EL (cell line): ENCODE results near the gene SF1.

Experiments
- DNase-seq: peaks from one replicate; pipeline ENCODE4 v3.0.0-alpha.2; 2016

Gene SF1

DNA sequence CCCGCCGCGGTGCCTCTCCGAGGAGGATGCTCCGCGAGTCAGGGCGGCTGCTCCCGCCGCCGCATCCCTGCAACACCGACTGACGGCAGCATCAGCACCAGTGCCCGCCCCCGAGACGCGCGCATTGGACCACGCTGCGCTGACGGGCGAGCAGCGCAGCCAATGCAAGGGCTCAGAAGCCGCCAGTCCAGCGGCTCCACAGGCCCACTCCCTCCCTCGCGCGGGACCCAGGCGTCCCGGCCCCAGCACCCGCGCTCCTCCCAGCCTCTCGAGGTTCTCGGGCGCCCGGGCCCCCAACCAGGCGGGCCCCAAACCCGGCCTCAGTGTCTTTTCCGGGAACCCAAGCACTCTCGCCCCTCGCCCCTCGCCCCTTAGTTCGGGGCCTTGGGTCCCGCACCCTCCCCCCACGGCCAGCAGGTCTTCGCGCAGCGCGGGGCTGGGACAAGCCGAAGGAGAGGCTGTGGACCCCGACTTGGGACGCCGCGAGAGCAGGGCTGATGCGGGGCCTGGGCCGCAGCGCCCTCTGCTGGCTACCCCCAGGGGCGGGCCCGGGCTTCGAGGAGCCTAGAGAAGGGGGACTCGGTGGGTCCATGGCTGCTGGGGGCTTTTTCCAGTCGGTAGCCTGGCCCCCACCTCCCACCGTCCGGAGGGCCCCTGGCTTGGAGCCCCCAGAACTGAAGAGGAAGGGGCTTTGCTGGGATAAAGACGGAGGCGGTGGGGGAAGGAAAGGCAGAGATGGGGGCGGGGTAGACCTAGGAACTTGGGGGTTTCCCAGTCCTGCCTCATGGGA is 55.0 kb downstream of the SF1 start, which contains the start of gene NRXN2:
Gene NRXN2 (minus strand): TSS at position 81 of the 790 bp plus-strand sequence. CDS start 9,498 bp downstream, outside the sequence.
- DNase-seq = peak; percentile 82

DNA sequence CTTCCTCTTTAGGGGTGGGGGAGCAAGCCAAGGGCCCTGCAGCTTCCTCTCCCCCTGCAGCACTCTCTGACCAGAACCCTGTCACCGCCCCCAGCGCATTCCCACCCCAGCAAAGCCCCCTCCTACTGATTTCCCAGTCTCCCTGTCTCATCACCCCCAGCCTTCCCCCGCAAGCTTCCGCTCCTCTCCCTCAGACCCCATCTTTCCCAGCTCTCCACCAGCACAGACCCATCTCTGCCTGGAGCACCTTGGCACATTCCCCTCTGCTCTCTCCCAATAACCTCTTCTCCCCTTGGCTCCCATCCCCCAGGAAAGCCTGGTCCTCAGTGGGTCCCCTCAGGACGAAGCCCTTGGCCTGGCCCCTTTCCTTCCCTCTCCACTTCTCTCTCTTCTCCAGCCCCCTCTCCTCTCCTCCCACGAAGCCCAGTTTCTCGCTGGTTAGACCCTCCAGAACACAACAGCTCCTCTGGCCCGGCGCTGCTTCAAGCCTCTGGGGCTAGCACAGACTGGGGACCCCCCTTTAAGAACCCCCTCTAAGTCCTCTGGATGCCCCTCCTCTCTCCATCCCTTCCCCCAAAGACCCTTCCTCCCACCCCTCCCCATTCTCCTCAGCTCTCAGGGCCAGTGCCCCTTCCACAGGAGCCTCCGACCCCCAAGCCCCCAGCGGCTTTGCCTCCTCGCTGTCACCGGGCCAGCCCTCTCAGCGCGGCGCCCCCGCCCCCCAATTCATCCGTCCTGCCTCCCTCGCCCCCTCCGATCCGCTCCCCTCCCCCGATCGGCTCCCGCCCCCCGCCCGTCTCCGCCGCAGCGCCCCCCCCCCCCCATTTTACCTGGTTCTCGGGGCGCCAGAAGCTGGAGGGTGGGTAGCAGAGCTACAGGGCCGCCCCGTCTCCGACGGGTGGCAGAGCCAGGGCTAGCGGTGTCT is 55.9 kb downstream of the SF1 start:
- DNase-seq = no peak

DNA sequence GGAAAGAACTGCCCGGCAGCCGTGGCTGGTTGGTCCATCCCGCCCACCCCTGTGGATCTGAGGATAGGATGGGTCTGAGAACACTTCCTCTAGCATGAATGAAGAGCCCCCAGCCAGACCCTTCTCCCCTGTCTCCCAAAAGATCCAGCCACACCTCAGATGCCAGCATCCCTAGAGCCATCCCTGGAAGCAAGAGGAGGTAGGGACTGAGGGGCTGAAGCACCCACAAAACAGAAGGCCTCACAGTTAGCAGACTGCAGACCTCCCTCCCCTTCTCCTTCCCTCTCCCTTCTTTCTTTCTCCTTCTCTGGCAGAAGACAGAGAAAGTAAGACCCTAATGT is 57.0 kb downstream of the SF1 start:
- no peak for DNase-seq

DNA sequence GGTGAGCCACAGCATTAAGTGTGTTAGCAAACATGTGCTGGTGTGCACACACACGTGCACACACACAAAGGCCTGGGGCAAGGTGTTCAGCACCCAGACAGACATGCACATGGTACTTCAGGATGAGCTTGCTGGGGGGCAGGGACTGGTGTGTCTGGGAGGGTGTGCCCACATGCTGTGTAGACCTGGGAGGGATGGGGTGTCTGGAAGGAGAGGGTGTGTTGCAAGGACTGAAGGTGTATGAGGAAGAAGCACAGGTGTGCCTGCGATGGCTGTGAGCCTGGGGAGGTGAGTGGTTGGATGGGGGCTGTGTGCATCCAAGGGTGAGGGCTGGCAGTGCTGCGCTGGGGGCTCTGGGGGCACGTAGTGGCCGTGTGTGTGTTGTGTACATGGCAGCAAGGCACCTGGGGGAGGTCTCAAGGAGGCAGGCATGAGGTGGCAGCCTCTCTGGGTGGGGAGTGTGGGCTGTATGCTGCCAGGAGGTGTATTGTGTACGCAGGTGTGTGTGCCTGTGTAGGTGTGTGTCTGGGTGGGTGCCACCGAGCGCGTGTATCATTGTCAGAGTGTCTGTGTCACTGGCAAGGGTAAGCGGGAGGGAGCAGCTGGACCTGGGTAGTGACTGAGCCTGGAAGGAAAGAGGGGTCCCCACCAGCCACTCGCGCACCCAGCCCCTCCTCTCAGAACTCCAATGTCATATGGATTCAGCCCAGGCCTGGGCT is 57.5 kb downstream of the SF1 start:
- no peak for DNase-seq

DNA sequence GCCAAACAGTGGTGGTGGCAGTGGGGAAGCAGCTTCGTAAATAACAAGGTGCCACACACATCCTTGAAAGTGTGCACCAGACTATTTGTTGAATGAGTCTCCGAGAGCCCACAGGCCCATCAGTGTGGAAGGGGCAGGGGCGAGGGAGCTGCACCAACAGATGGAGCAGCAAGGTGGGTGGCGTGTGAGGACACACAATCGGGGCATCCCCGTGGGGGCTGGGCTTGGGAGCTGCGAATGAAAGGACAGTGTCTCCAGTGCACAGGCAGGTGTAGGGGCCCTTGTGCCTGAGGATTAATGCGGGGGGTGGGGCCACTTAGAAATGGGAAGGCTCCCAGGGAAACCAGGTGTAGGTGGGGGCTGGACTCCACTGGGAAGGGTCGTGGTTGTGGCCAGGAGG is 58.2 kb downstream of the SF1 start:
- DNase-seq = no peak

DNA sequence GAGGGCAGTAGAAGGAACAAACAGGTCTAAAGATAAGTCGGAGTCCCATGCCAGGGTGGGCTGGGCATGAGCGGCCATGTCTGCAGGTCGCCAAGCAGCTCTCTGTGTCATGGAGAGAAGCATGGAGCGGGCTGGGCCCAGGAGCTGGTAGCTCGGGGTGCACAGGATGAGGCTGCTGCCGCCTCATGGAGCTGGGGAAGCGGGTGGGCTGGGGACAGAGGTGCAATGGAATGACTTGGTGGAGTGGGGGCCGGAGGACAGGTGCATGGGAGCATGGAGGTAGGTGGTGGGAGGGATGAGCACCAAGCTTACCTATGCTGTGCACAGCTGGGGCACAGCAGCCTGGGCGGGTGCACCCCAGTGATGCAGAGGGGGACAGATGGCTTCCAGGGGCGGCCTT is 58.9 kb downstream of the SF1 start:
- DNase-seq = no peak

DNA sequence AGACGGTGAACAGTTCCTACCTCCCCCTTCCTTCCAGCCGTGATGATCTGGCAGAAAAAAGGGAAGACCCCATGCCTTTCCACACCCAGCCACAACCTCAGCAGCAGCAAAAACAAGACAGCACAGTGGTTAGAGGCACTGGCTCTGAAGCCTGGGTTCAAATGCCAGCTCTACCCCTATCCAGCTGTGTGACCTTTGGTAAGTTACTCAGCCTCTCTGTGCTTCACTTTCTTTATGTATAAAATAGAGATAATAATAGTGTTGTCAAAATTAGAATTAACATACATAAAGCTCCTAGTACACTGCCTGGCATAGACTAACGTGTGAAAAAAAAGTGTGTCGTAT is 59.6 kb downstream of the SF1 start:
- no peak for DNase-seq

DNA sequence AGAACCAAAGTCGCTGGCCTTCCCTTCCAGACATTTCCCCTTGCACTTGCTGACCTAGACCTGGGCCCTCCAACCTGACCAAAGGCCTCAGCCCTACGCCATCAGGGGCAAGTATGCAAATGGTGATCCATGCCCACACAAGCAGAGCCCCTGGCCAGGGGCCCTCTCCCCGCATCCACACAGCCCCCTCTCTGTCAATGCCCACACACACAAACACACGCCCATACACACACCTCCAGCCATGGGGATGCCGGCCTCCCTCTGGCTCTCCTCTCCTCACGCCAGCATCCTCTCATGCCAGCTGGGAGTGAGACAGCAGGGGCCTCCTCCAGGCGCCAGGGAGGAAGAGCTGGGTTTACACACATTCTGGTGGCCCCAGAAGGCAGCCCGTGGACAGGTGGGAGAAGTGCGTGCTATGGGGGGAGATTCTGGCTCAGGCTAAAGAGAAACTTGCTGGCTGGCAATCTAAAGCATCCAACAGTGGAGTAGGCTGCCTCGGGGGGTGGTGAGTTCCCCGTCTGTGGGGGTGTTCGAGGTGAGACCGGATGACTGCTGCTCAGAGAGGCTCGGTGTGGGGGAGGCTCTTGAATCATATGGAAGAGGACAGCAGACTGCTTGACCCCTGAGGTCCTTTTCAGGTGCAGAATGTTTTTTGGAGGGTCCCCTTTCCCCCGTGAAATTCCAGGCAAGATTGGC is 60.1 kb downstream of the SF1 start:
- DNase-seq = no peak

DNA sequence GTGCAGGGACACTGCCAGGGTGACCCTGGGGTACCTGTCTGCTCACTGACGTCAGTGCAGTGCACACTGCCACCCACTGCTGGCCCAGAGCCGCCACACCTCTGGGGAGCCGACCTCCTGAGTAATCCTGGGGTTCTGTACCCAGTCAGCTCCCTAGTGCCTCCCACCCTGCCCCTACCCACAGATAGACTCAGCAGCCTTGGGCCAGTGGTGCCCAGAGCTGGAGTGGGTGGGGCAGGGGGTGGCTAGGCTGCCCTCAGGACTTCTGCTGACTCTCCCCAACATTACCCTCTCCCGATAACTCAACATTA is 61.1 kb downstream of the SF1 start:
- DNase-seq = no peak

DNA sequence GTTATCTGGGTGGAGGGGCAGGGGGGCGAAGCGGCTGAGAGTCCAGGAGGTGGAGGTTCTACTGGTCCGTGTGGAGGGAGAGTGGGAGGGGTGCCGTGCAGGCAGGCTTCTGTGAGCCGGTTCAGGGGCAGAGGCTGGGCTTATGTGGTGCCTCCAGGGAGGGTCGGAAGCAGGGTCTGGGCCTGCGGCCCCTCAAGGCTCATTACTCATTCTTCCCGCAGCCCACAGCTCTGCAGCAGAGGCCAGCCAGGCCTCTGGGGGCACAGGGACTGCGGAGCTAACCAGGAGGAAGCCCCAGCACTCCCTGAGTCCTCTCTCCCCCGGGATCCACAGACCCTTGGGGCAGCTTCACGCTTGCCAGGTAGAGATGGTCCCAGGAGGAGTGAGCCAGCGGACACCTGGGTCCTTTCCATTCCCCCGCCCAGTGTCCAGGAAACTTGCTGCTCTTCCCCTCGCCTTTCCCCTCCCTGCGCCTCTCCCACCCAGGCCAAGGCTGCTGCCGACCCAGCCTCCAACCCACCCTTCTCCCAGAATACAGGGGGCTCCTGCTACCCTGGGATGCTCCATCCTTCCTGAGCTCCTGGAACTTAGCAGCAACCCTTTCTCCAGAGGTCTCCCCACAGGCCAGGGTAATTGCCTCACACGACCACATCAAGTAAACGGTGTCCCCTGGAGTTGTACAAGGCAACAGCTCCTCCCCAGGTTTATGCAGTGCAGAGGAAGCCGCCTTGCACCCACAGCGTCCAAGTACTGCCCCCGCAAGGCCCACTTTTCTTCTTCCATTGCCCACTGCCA is 61.7 kb downstream of the SF1 start:
- no peak for DNase-seq

DNA sequence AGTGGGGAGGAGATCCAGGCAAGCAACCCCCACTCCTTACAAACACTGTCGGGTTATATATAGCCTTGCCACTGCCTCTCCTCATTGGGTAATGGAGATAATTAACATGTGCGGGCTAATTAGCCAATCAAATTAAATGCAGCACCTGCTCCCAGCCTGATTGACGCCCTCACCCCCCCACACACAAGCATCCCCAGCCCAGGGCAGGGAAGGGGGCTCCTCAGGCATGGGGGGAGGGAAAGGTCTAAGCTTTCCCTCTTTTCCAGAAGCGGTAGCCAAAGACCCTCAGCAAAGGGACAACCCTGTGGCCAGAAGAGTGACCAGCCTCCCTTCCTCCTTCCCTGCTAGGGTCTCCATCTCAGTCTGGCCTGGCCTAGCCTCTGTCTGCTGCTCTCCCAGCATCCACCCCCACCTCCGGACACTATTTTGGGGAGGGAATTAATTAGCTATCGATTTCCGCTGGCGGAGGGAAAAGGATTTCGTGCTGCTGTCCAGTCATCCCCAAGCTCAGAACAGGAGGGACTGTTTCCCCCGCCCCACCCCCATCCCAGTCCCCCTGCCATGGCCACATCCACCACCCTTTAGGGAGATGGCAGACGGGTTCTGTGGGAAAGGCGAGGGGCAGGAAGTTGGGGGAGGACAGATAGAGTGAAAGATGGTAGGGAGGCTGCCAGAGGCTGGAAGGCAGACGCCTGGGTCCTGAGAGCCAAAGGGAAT is 62.4 kb downstream of the SF1 start:
- DNase-seq = no peak

DNA sequence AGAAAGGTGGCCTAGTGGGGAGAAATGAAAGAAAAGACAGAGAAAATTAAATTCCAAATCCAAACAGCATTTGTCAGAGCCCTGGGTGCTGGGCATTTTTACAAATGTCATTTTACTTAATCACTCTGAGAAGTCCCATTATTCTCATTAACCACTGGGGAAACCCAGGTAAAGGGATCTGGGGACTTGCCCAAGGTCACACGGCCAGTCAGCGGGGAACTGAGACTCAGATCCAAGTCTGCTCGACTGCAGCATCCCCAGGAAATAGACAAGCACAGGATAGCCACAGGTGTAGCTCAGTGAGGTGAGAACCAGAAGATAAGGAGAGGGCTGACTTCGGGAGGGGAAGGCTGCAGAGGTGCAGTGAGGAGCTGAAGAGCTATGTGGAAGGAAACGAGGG is 63.2 kb downstream of the SF1 start:
- no peak for DNase-seq

DNA sequence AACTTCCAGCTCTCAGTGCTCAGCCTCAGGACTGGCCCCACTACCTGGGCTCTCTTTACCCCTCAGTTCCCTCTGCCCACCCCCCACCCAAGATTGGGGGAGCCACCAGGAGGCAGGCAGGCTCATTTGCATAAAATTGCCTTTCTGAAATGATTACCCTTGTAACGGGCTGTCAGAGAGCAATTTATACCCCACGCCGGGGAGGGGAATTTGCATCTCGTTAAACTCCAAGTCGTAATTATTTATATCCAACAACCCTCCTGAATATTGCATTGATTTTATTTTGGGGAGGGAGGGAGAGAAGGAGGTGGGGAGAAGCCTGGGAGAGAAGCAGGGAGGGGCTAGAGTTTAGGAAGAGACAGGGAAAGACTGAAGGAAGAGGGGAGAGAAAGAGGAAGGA is 63.7 kb downstream of the SF1 start:
- DNase-seq = no peak
